CD4-positive, alpha-beta T cell treated with Interleukin-17A for 4 hours (primary cell): ENCODE measurements around the gene LSM5.
"Not testable (repeated sequence)": the region's sequence is repeated elsewhere in the genome, so short reads cannot be mapped to it uniquely, and the experiment has no call there.

Source experiments
- DNase-seq: peaks from one replicate; pipeline ENCODE4 v3.0.0-alpha.2; 2020; ENCODE audit warnings: mixed read lengths

Gene LSM5

GRCh38 chr7:32501522-32501921 lies 11.3 kb upstream of the LSM5 start:
- no peak for DNase-seq

GRCh38 chr7:32500922-32501341 lies 10.8 kb upstream of the LSM5 start:
- no peak for DNase-seq

GRCh38 chr7:32500216-32500615 lies 10.0 kb upstream of the LSM5 start:
- not testable (repeated sequence) for DNase-seq

GRCh38 chr7:32499755-32500154 lies 9.6 kb upstream of the LSM5 start:
- DNase-seq, result not testable (repeated sequence)

- no peak for DNase-seq
Measured at GRCh38 chr7:32496052-32496813, 6.1 kb upstream of the LSM5 start.

GRCh38 chr7:32495298-32496051 lies 5.3 kb upstream of the LSM5 start, which contains the start of gene AVL9:
Gene AVL9, plus strand, starts transcription at chr7:32495489. Its CDS starts 221 bp downstream, at chr7:32495710.
- DNase-seq, result peak; percentile 99

- no peak for DNase-seq
Measured at GRCh38 chr7:32494946-32495297, 4.7 kb upstream of the LSM5 start.

GRCh38 chr7:32489788-32490126 lies 423 bp downstream of the LSM5 start:
- DNase-seq, result no peak

GRCh38 chr7:32481921-32482320 lies 8.3 kb downstream of the LSM5 start:
- DNase-seq, result no peak

GRCh38 chr7:32481176-32481575 lies 9.0 kb downstream of the LSM5 start:
- DNase-seq, result no peak

- no peak for DNase-seq
Measured at GRCh38 chr7:32479574-32480200, 10.5 kb downstream of the LSM5 start.

- no peak for DNase-seq
Measured at GRCh38 chr7:32477649-32477980, 12.6 kb downstream of the LSM5 start.

GRCh38 chr7:32476816-32477648 lies 13.1 kb downstream of the LSM5 start:
- no peak for DNase-seq

GRCh38 chr7:32474008-32474407 lies 16.2 kb downstream of the LSM5 start:
- DNase-seq, result no peak

- no peak for DNase-seq
Measured at GRCh38 chr7:32472015-32472414, 18.2 kb downstream of the LSM5 start.

GRCh38 chr7:32470871-32471270 lies 19.3 kb downstream of the LSM5 start:
- DNase-seq, result no peak

GRCh38 chr7:32470004-32470403 lies 20.2 kb downstream of the LSM5 start:
- not testable (repeated sequence) for DNase-seq

GRCh38 chr7:32464641-32465416 lies 25.4 kb downstream of the LSM5 start:
- not testable (repeated sequence) for DNase-seq

- DNase-seq, result no peak
Measured at GRCh38 chr7:32462977-32463376, 27.2 kb downstream of the LSM5 start.

GRCh38 chr7:32462451-32462850 lies 27.7 kb downstream of the LSM5 start:
- DNase-seq, result no peak

- no peak for DNase-seq
Measured at GRCh38 chr7:32461484-32461883, 28.7 kb downstream of the LSM5 start.

GRCh38 chr7:32459788-32460187 lies 30.4 kb downstream of the LSM5 start:
- no peak for DNase-seq
